GM12878 (cell line): Measurements from ENCODE around the gene MOCOS. TPM values are rescaled to one million over a fixed set of nuclear protein-coding genes. Genes with fewer than 3 reads are reported as not detected.

ENCODE experiments used
- ATAC-seq: fragments of 200-7000 bp; cut with Tn5 transposase; 3 replicates; pipeline ENCODE4 v1.9.1; 2020; ENCODE audit warnings: mild to moderate bottlenecking, moderate library complexity
- BruUV-seq: library from RNA; stranded (reverse); fragments of 400-500 nt; replicated peaks from 2 replicates; lab custom pipeline; 2021; lab: Mats Ljungman, UMichigan
- CTCF ChIA-PET: fragments of 300-600 bp; sonication (Branson Sonifier 250); formaldehyde crosslinking; extraction: SDS; loops from one replicate; lab custom pipeline; 2021; ENCODE audit warnings: inconsistent platforms; lab: Yijun Ruan, JAX
- POLR2A ChIA-PET: fragments of 350-600 bp; formaldehyde crosslinking; extraction: SDS; loops from one replicate; lab custom pipeline; 2021; ENCODE audit warnings: inconsistent platforms; lab: Charles Lee
- RAD21 ChIA-PET: fragments of 300-600 bp; sonication (Branson Sonifier 250); formaldehyde crosslinking; loops from one replicate; lab custom pipeline; 2023; ENCODE audit warnings: antibody characterized with exemption; ENCODE audit not compliant: unreplicated experiment; lab: Charles Lee
- SMC1A ChIA-PET: fragments of 300-600 bp; sonication (Branson Sonifier 250); formaldehyde crosslinking; loops from one replicate; lab custom pipeline; 2023; ENCODE audit not compliant: unreplicated experiment, uncharacterized antibody; lab: Charles Lee
- DNase-seq: peaks from one replicate; pipeline ENCODE4 v3.0.0-alpha.2; 2011; ENCODE audit warnings: low read depth, low spot score
- FAIRE-seq: peaks from 3 replicates; lab custom pipeline; 2011; peaks lifted over from hg19 to GRCh38; lab: Jason Lieb, UNC
- H2AFZ ChIP-seq: 2 replicates; pipeline ENCODE4 v1.6.0; 2011; ENCODE audit warnings: low read depth, low read length, control low read depth; ENCODE audit not compliant: control insufficient read depth
- H3K27ac ChIP-seq: 2 replicates; pipeline ENCODE4 v1.5.1; 2011; ENCODE audit warnings: control low read depth; ENCODE audit not compliant: control insufficient read depth, insufficient read depth
- H3K27me3 ChIP-seq, 2 experiments: replicated peaks in 1 of 2; 2 replicates each; pipeline versions ENCODE4 v1.6.0 to v1.6.1; 2011; ENCODE audit warnings: low read length in 1 of 2; ENCODE audit not compliant: control insufficient read depth in 2 of 2, insufficient read depth in 2 of 2
- H3K36me3 ChIP-seq, 2 experiments: 2 replicates each; pipeline ENCODE4 v1.5.1; 2011; ENCODE audit warnings: low read length in 1 of 2; ENCODE audit not compliant: control insufficient read depth in 2 of 2, insufficient read depth in 2 of 2
- H3K4me1 ChIP-seq: 2 replicates; pipeline ENCODE4 v1.6.1; 2011; ENCODE audit warnings: mild to moderate bottlenecking, low read length, moderate library complexity, mixed read lengths; ENCODE audit not compliant: control insufficient read depth, insufficient read depth
- H3K4me2 ChIP-seq: 2 replicates; pipeline ENCODE4 v1.6.0; 2011; ENCODE audit warnings: control low read depth; ENCODE audit not compliant: control insufficient read depth, insufficient read depth
- H3K4me3 ChIP-seq: fragments of 200-600 bp; sonication (generic); 2 replicates; pipeline ENCODE4 v1.5.1; 2016
- H3K79me2 ChIP-seq: 2 replicates; pipeline ENCODE4 v1.6.0; 2011; ENCODE audit warnings: low read length; ENCODE audit not compliant: control insufficient read depth, insufficient read depth
- H3K9ac ChIP-seq: 2 replicates; pipeline ENCODE4 v1.8.0; 2011; ENCODE audit warnings: low read length, control low read depth, mixed read lengths; ENCODE audit not compliant: control insufficient read depth, insufficient read depth
- H3K9me3 ChIP-seq: replicated peaks from 3 replicates; pipeline ENCODE4 v1.5.1; 2011; ENCODE audit warnings: mild to moderate bottlenecking, low read length; ENCODE audit not compliant: control insufficient read depth, insufficient read depth
- H4K20me1 ChIP-seq: 2 replicates; pipeline ENCODE4 v1.6.0; 2011; ENCODE audit not compliant: control insufficient read depth, insufficient read depth
- ATF7 ChIP-seq: fragments of 450-650 bp; IDR thresholded peaks from 2 replicates; pipeline ENCODE4 v1.6.1; 2016; ENCODE audit warnings: low read depth, mild to moderate bottlenecking
- CBFB ChIP-seq: IDR thresholded peaks from 2 replicates; pipeline ENCODE4 v1.6.1; 2016; ENCODE audit warnings: antibody characterized with exemption, low read depth
- JUNB ChIP-seq: IDR thresholded peaks from 2 replicates; pipeline ENCODE4 v1.6.1; 2016; ENCODE audit warnings: antibody characterized with exemption, mild to moderate bottlenecking
- MEF2B ChIP-seq: fragments of 450-650 bp; IDR thresholded peaks from 2 replicates; pipeline ENCODE4 v1.6.1; 2018; ENCODE audit warnings: mild to moderate bottlenecking, moderate library complexity; ENCODE audit not compliant: partially characterized antibody, poor library complexity, severe bottlenecking
- MXI1 ChIP-seq: fragments of 150-350 bp; IDR thresholded peaks from 2 replicates; pipeline ENCODE4 v1.6.1; 2011; ENCODE audit warnings: low read depth, mild to moderate bottlenecking, inconsistent platforms, low read length, improper control_type of control experiment
- NRF1 ChIP-seq: conservative IDR thresholded peaks from 2 replicates; pipeline ENCODE4 v1.6.1; 2011; ENCODE audit warnings: mild to moderate bottlenecking, low read depth, low read length, improper control_type of control experiment
- SMAD1 ChIP-seq: fragments of 450-650 bp; IDR thresholded peaks from 2 replicates; pipeline ENCODE4 v1.6.1; 2018; ENCODE audit warnings: mild to moderate bottlenecking, low read depth; ENCODE audit not compliant: partially characterized antibody
- SUPT20H ChIP-seq: IDR thresholded peaks from 2 replicates; pipeline ENCODE4 v1.6.1; 2011; ENCODE audit warnings: low read depth, mild to moderate bottlenecking, low read length, moderate library complexity, borderline replicate concordance; ENCODE audit not compliant: control insufficient read depth
- WRNIP1 ChIP-seq: IDR thresholded peaks from 2 replicates; pipeline ENCODE4 v1.6.1; 2011; ENCODE audit warnings: low read depth, low read length, improper control_type of control experiment, borderline replicate concordance
- ZNF207 ChIP-seq: fragments of 450-650 bp; IDR thresholded peaks from 2 replicates; pipeline ENCODE4 v1.6.1; 2014; ENCODE audit warnings: antibody characterized with exemption, mild to moderate bottlenecking, borderline replicate concordance
- WGBS: methylation state at CpG from one replicate; pipeline ENCODE4 v1.1.6; 2016; ENCODE audit warnings: low lambda C conversion rate; ENCODE audit not compliant: insufficient replicate concordance, insufficient coverage; ENCODE audit errors: missing lambda C conversion rate; 5-methylcytosine and 5-hydroxymethylcytosine counted together
- in situ Hi-C: fragments of 300-500 bp; cut with MboI; formaldehyde crosslinking; loops from 9 replicates; pipeline ENCODE4 v1.14.3; 2018; ENCODE audit warnings: mixed read lengths
- intact Hi-C: fragments of 100-400 bp; cut with micrococcal nuclease; formaldehyde crosslinking; loops from one replicate; pipeline ENCODE4 v1.14.2; 2022; ENCODE audit not compliant: unreplicated experiment
- polyA plus RNA-seq, 11 experiments: library from polyadenylated mRNA; depleted of rRNA in 4 of 11; unstranded in 6 of 11; stranded (reverse) in 5 of 11; fragments of >200 nt; fragmentation: Nextera tagmentation in 4 of 11; fragmentation: Illumina TruSeq in 1 of 11; extraction: Ambion mirVana in 4 of 11; extraction: Trizol in 1 of 11; gene quantifications; 1 replicate in 1 of 11; 2 replicates in 10 of 11; pipeline versions ENCODE4 v1.2.1 to v1.2.3, GENCODE V29; 2011 to 2016; ENCODE audit warnings: inconsistent platforms in 2 of 11, missing spikeins in 2 of 11, low read depth in 1 of 11
- total RNA-seq, 4 experiments: library from RNA; depleted of rRNA in 3 of 4; stranded (reverse); fragments of >200 nt in 3 of 4; fragmentation: Illumina TruSeq in 1 of 4; extraction: Trizol in 1 of 4; gene quantifications; 2 replicates each; pipeline versions ENCODE4 v1.2.1 to v1.2.3, GENCODE V29; 2013 to 2021
- TF ChIP-seq, protein P1 (sequence below): fragments of 450-650 bp; formaldehyde crosslinking; IDR thresholded peaks from 2 replicates; pipeline ENCODE4 v1.5.0; 2022; ENCODE audit warnings: mild to moderate bottlenecking, missing genetic modification characterization
- TF ChIP-seq, protein P2 (sequence below): IDR thresholded peaks from 2 replicates; pipeline ENCODE4 v1.6.1; 2012; ENCODE audit warnings: mild to moderate bottlenecking, low read depth, low read length
- TF ChIP-seq, protein P3 (sequence below): fragments of 450-650 bp; IDR thresholded peaks from 2 replicates; pipeline ENCODE4 v1.6.1; 2017; ENCODE audit warnings: antibody characterized with exemption, mild to moderate bottlenecking, moderate library complexity

Gene MOCOS
- total and polyA plus RNA-seq, 10 of the 15 experiments (the other 5 are each of a cell fraction or from before 2014, with no cell fraction given) = 0.16 to 0.56 (median 0.33) TPM

DNA sequence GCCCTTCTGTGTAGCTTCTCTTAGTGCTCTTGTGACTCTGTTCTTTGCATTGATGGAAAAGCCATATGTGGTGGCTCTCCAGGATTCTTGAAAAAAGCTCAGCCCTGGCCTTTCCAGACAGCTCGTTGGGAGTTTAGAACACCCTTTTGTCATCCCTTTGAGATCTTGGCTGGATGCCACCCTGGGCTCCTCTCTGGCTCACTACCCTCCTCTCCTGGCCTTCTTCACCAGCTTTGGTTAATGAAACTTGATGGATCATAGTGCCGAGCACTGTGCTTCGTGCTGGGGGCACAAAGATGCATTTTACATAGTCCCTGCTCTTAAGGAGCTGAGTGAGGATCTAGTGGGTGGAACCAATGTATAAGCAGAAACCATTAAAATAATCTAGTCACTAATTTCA is 94.6 kb downstream of the MOCOS start:
- Histone ChIP-seq H3K4me2 (no peak overlapping the region), H3K27me3 (peaks cover 0 to 2% of the 10 kb centered on the region in 2 experiments; a peak in 1 of 4 replicates), H3K9ac (no peak overlapping the region), H4K20me1 (no peaks in the 10 kb centered on the region), H2AFZ (no peak overlapping the region), H3K4me3 (no peak overlapping the region), H3K4me1 (no peaks in the 10 kb centered on the region), H3K36me3 (no peaks in the 10 kb centered on the region), H3K27ac (no peak overlapping the region), H3K9me3 (no peaks in the 10 kb centered on the region), H3K79me2 (no peaks in the 10 kb centered on the region)
- FAIRE-seq (no peak), ATAC-seq (no peak), DNase-seq (no peak)
- ChIA-PET RAD21 (interaction anchor here (0.7 to 9.9 kb wide), 7 partner anchors 20 to 525 kb away, joined by 3 to 99 read pairs (median 4); no protein-coding TSS in a partner anchor), SMC1A (interaction anchor here (0.7 to 10.1 kb wide), 16 partner anchors 9 to 529 kb away, joined by 3 to 167 read pairs (median 4); no protein-coding TSS in a partner anchor), POLR2A (interaction anchor here (1.4 kb wide), 1 partner anchor 264 kb away, joined by 6 read pairs; no protein-coding TSS in a partner anchor), CTCF (interaction anchor here (0.6 to 9.2 kb wide), 15 partner anchors 15 to 527 kb away, joined by 3 to 178 read pairs (median 5); no protein-coding TSS in a partner anchor)
- in situ Hi-C loops = loop anchor here (5.0 to 10.0 kb wide), 4 partner anchors 190 to 897 kb away; no protein-coding TSS in a partner anchor
- BruUV-seq = no TSS peak
- intact Hi-C loops = loop anchor here (5.0 to 10.0 kb wide), 2 partner anchors 523 to 525 kb away; no protein-coding TSS in a partner anchor
- WGBS = 19% methylated on average over 3 of the region's 3 CpGs
- TF ChIP-seq, protein P1, sequence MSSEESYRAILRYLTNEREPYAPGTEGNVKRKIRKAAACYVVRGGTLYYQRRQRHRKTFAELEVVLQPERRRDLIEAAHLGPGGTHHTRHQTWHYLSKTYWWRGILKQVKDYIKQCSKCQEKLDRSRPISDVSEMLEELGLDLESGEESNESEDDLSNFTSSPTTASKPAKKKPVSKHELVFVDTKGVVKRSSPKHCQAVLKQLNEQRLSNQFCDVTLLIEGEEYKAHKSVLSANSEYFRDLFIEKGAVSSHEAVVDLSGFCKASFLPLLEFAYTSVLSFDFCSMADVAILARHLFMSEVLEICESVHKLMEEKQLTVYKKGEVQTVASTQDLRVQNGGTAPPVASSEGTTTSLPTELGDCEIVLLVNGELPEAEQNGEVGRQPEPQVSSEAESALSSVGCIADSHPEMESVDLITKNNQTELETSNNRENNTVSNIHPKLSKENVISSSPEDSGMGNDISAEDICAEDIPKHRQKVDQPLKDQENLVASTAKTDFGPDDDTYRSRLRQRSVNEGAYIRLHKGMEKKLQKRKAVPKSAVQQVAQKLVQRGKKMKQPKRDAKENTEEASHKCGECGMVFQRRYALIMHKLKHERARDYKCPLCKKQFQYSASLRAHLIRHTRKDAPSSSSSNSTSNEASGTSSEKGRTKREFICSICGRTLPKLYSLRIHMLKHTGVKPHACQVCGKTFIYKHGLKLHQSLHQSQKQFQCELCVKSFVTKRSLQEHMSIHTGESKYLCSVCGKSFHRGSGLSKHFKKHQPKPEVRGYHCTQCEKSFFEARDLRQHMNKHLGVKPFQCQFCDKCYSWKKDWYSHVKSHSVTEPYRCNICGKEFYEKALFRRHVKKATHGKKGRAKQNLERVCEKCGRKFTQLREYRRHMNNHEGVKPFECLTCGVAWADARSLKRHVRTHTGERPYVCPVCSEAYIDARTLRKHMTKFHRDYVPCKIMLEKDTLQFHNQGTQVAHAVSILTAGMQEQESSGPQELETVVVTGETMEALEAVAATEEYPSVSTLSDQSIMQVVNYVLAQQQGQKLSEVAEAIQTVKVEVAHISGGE (CRISPR knock-in tag) = no peak
- TF ChIP-seq CBFB = no peak
- no peak for TF ChIP-seq MXI1
- TF ChIP-seq, protein P2, sequence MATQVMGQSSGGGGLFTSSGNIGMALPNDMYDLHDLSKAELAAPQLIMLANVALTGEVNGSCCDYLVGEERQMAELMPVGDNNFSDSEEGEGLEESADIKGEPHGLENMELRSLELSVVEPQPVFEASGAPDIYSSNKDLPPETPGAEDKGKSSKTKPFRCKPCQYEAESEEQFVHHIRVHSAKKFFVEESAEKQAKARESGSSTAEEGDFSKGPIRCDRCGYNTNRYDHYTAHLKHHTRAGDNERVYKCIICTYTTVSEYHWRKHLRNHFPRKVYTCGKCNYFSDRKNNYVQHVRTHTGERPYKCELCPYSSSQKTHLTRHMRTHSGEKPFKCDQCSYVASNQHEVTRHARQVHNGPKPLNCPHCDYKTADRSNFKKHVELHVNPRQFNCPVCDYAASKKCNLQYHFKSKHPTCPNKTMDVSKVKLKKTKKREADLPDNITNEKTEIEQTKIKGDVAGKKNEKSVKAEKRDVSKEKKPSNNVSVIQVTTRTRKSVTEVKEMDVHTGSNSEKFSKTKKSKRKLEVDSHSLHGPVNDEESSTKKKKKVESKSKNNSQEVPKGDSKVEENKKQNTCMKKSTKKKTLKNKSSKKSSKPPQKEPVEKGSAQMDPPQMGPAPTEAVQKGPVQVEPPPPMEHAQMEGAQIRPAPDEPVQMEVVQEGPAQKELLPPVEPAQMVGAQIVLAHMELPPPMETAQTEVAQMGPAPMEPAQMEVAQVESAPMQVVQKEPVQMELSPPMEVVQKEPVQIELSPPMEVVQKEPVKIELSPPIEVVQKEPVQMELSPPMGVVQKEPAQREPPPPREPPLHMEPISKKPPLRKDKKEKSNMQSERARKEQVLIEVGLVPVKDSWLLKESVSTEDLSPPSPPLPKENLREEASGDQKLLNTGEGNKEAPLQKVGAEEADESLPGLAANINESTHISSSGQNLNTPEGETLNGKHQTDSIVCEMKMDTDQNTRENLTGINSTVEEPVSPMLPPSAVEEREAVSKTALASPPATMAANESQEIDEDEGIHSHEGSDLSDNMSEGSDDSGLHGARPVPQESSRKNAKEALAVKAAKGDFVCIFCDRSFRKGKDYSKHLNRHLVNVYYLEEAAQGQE = no peak
- no peak for TF ChIP-seq NRF1
- no peak for TF ChIP-seq SUPT20H
- no peak for TF ChIP-seq JUNB
- TF ChIP-seq, protein P3, sequence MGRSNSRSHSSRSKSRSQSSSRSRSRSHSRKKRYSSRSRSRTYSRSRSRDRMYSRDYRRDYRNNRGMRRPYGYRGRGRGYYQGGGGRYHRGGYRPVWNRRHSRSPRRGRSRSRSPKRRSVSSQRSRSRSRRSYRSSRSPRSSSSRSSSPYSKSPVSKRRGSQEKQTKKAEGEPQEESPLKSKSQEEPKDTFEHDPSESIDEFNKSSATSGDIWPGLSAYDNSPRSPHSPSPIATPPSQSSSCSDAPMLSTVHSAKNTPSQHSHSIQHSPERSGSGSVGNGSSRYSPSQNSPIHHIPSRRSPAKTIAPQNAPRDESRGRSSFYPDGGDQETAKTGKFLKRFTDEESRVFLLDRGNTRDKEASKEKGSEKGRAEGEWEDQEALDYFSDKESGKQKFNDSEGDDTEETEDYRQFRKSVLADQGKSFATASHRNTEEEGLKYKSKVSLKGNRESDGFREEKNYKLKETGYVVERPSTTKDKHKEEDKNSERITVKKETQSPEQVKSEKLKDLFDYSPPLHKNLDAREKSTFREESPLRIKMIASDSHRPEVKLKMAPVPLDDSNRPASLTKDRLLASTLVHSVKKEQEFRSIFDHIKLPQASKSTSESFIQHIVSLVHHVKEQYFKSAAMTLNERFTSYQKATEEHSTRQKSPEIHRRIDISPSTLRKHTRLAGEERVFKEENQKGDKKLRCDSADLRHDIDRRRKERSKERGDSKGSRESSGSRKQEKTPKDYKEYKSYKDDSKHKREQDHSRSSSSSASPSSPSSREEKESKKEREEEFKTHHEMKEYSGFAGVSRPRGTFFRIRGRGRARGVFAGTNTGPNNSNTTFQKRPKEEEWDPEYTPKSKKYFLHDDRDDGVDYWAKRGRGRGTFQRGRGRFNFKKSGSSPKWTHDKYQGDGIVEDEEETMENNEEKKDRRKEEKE = no peak
- no peak for TF ChIP-seq ZNF207
- no peak for TF ChIP-seq WRNIP1
- TF ChIP-seq ATF7 = no peak
- TF ChIP-seq SMAD1 = no peak
- TF ChIP-seq MEF2B = no peak
